ENCODE results near the gene FAM13C.

FAM13C gene

DNA sequence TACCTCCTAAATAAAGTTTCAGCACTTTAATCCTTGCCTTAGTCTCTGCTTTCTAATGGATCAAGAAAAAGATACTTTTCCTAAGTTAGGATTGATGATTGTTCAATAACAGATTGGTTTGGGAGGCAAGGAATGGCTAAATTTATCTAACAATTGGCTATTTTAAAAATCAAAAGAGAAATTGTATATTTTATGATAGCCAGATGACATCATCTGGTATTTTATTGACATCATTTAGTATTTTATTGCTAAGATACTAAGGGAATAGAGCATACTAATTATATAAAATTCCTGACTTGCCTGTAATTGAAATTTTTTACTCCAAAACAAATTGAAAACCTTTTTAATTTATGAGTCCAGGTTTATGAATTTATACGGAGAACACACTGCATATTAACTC lies 19.3 kb upstream of the FAM13C start:
- DNase-seq (ENCODE audit: low read depth): no peak
- no peak for TF ChIP-seq CTCF (IDR thresholded peaks at IDR 0.05; ENCODE audit: insufficient read depth, low read depth, low read length, missing control alignments)
- H3K4me3 ChIP-seq (ENCODE audit: low read depth, low read length): no peak overlapping the region

- no peak for TF ChIP-seq CTCF (IDR thresholded peaks at IDR 0.05; ENCODE audit: insufficient read depth, low read depth, low read length, missing control alignments)
- no peak overlapping the region for H3K4me3 ChIP-seq (ENCODE audit: low read depth, low read length)
- DNase-seq (ENCODE audit: low read depth): no peak
These were observed 14.5 kb upstream of the FAM13C start for GRCh38 chr10:59376846-59377245.

GRCh38 chr10:59375990-59376389 lies 13.6 kb upstream of the FAM13C start:
- no peak overlapping the region for H3K4me3 ChIP-seq (ENCODE audit: low read depth, low read length)
- no peak for DNase-seq (ENCODE audit: low read depth)
- no peak for TF ChIP-seq CTCF (IDR thresholded peaks at IDR 0.05; ENCODE audit: insufficient read depth, low read depth, low read length, missing control alignments)

DNA sequence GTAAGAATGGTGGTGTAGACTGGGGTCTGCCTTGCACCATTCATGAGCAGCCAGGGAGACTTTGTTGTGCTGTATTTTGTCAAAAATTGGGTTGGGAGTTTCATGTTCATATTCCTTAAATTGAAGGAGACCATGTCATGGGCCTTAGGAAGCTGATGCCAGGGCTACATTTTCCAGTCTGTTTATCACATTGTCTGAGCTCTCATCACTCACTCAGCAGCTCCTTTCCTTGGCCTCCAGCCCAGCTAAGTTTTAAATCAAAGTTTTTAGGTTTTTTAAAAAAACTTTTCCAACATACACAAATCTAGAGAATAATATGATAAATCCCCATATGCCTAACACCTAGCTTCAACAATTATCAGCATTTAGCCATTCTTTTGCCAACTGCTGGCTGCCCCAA lies 12.6 kb upstream of the FAM13C start:
- DNase-seq (ENCODE audit: low read depth): no peak
- no peak overlapping the region for H3K4me3 ChIP-seq (ENCODE audit: low read depth, low read length)
- no peak for TF ChIP-seq CTCF (IDR thresholded peaks at IDR 0.05; ENCODE audit: insufficient read depth, low read depth, low read length, missing control alignments)

DNA sequence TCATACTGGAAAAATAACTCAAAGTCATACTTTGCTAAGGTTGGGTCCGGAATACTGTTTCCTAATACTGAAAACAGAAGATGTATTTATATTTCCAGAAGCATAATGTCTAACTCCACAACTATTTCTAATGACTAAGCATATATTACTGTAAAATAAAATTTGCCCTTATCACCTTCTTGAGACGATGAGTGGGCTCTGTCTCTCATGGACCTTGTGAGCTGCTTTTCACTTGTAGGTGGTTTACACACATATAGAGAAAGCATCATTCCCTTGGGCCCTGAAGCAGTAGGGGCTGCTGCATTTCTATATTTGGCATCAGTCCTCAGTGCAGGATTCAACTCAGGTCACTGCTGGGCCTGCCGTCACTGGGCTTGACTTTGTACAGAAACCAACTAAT lies 10.7 kb upstream of the FAM13C start:
- H3K4me3 ChIP-seq (ENCODE audit: low read depth, low read length): no peak overlapping the region
- no peak for TF ChIP-seq CTCF (IDR thresholded peaks at IDR 0.05; ENCODE audit: insufficient read depth, low read depth, low read length, missing control alignments)
- no peak for DNase-seq (ENCODE audit: low read depth)

DNA sequence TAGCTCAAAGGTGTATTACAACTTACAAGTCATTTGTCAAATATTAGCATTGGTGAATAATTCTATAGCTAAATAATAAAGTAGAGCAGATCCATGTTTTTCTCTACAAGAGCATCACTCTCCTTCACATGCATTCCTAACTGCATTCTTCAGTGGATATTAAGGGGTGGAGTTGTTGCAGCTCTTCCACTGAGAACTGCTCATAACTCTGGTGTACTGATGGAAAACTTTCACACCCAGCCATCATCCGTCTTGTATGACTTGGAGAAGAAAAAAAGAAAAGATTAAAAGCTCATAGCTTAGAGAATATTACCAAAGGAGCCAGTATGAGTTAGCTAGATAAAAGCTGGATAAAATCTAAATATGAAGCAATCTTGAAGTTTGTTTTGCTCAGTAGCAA lies 10.2 kb upstream of the FAM13C start:
- H3K4me3 ChIP-seq (ENCODE audit: low read depth, low read length): no peak overlapping the region
- DNase-seq (ENCODE audit: low read depth): no peak
- TF ChIP-seq CTCF (IDR thresholded peaks at IDR 0.05; ENCODE audit: insufficient read depth, low read depth, low read length, missing control alignments): no peak

GRCh38 chr10:59366290-59366689 lies 3.9 kb upstream of the FAM13C start:
- no peak for TF ChIP-seq CTCF (IDR thresholded peaks at IDR 0.05; ENCODE audit: insufficient read depth, low read depth, low read length, missing control alignments)
- no peak overlapping the region for H3K4me3 ChIP-seq (ENCODE audit: low read depth, low read length)
- DNase-seq (ENCODE audit: low read depth): no peak

Measured in GM12865 (cell line).